HEK293T (cell line): Measurements from ENCODE around the gene PTPRG.

Experiments
- CTCF ChIA-PET: fragments of 350-600 bp; formaldehyde crosslinking; extraction: SDS; loops from one replicate; lab custom pipeline; 2021; ENCODE audit warnings: antibody characterized with exemption, inconsistent platforms; lab: Yijun Ruan, JAX
- POLR2A ChIA-PET: fragments of 350-600 bp; formaldehyde crosslinking; extraction: SDS; loops from one replicate; lab custom pipeline; 2020; ENCODE audit warnings: antibody characterized with exemption, inconsistent platforms; lab: Yijun Ruan, JAX
- DNase-seq: peaks from one replicate; pipeline ENCODE4 v3.0.0; 2012; ENCODE audit warnings: mixed read lengths; ENCODE audit errors: extremely low spot score
- ARNT ChIP-seq: fragments of 450-650 bp; IDR thresholded peaks from 2 replicates; pipeline ENCODE4 v1.6.1; 2017; ENCODE audit warnings: mild to moderate bottlenecking
- BHLHE40 ChIP-seq: fragments of 450-650 bp; IDR thresholded peaks from 2 replicates; pipeline ENCODE4 v1.6.1; 2016; ENCODE audit warnings: mild to moderate bottlenecking, moderate library complexity, borderline replicate concordance
- CTBP1 ChIP-seq: fragments of 450-650 bp; IDR thresholded peaks from 2 replicates; pipeline ENCODE4 v1.6.1; 2016; ENCODE audit warnings: borderline replicate concordance
- ELF4 ChIP-seq: fragments of 450-650 bp; IDR thresholded peaks from 2 replicates; pipeline ENCODE4 v1.6.1; 2017; ENCODE audit warnings: antibody characterized with exemption
- FOXA1 ChIP-seq: fragments of 450-650 bp; IDR thresholded peaks from 2 replicates; pipeline ENCODE4 v1.6.1; 2016; ENCODE audit warnings: mild to moderate bottlenecking
- FOXK2 ChIP-seq: fragments of 450-650 bp; IDR thresholded peaks from 2 replicates; pipeline ENCODE4 v1.6.1; 2016; ENCODE audit warnings: mild to moderate bottlenecking
- FOXM1 ChIP-seq: fragments of 450-650 bp; IDR thresholded peaks from 2 replicates; pipeline ENCODE4 v1.6.1; 2017; ENCODE audit warnings: mild to moderate bottlenecking, borderline replicate concordance
- HDGF ChIP-seq: fragments of 450-650 bp; IDR thresholded peaks from 2 replicates; pipeline ENCODE4 v1.6.1; 2017; ENCODE audit warnings: antibody characterized with exemption, borderline replicate concordance
- L3MBTL2 ChIP-seq: fragments of 450-650 bp; conservative IDR thresholded peaks from 2 replicates; pipeline ENCODE4 v1.6.1; 2016; ENCODE audit warnings: mild to moderate bottlenecking
- LEF1 ChIP-seq: fragments of 450-650 bp; IDR thresholded peaks from 2 replicates; pipeline ENCODE4 v1.6.1; 2017; ENCODE audit warnings: mild to moderate bottlenecking, borderline replicate concordance
- NFRKB ChIP-seq: fragments of 450-650 bp; IDR thresholded peaks from 2 replicates; pipeline ENCODE4 v1.6.1; 2016; ENCODE audit warnings: mild to moderate bottlenecking, moderate library complexity
- SP1 ChIP-seq: fragments of 450-650 bp; IDR thresholded peaks from 2 replicates; pipeline ENCODE4 v1.6.1; 2017
- SUZ12 ChIP-seq: fragments of 450-650 bp; IDR thresholded peaks from 2 replicates; pipeline ENCODE4 v1.6.1; 2016; ENCODE audit warnings: mild to moderate bottlenecking
- TARDBP ChIP-seq: fragments of 450-650 bp; IDR thresholded peaks from 2 replicates; pipeline ENCODE4 v1.6.1; 2016
- ZNF384 ChIP-seq: fragments of 450-650 bp; IDR thresholded peaks from 2 replicates; pipeline ENCODE4 v1.6.1; 2016
- TF ChIP-seq, protein P1 (sequence below): fragments of 450-650 bp; IDR thresholded peaks from 2 replicates; pipeline ENCODE4 v1.6.1; 2016

The PTPRG gene

DNA sequence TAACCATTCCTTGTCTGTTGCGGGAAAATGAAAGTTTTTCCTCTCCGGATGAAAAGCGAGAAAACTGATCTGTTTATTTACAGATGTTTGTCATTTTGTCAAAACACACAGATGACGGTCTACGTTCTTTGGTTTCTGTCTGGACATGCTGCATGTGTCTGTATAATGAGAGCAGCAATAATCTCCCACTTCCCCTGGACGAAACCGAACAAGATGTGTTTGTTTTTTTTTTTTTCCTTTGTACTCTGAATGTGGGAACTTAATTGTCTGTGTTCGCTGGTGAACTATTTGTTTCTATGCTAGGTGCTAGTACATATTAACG lies 33.6 kb downstream of the PTPRG start:
- TF ChIP-seq ARNT (no peak), BHLHE40 (no peak)
- ChIA-PET CTCF (no interaction called here), POLR2A (no interaction called here)
- no peak for DNase-seq

DNA sequence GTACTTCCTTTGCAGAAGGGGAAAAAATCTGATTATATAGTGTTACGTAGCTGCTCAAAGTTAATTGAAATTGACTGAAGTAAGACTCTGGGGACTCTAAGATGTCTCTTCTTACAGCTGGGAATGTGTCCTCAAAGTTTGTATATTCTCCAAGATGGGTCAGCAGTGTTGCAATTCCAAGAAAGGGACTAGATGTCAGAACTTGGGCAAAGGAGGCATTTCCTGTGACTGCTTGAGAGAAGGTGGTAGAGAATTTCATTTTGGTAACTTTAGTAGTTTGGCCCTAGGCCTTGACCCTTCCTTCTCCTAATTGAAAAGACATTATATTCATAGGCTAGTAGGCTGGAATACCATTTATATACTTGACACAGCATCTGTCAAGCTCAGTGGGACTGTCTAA lies 33.9 kb downstream of the PTPRG start:
- DNase-seq, result no peak
- ChIA-PET CTCF (no interaction called here), POLR2A (no interaction called here)
- no peak for TF ChIP-seq FOXM1

DNA sequence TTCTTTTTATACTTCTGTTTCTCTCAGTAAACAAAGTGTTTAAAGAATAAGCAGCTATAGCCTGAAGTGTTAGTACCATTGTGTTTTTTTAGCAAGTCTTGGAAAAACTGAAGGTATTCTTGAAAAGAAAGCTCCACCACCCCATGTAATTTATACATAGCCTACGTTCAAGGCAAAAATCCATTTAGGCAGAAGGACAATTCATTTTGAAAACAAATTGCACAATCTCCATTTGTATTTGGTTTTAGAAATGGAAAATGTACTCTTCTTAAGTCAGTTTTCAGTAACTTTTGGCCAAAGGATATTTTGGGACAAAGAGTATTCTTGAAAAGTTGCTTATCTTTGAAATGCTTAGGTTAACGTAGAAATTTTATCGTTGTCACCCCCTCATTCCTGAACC lies 34.5 kb downstream of the PTPRG start:
- DNase-seq, result no peak
- ChIA-PET CTCF (no interaction called here), POLR2A (no interaction called here)
- TF ChIP-seq ARNT (no peak), ELF4 (no peak), LEF1 (no peak)

DNA sequence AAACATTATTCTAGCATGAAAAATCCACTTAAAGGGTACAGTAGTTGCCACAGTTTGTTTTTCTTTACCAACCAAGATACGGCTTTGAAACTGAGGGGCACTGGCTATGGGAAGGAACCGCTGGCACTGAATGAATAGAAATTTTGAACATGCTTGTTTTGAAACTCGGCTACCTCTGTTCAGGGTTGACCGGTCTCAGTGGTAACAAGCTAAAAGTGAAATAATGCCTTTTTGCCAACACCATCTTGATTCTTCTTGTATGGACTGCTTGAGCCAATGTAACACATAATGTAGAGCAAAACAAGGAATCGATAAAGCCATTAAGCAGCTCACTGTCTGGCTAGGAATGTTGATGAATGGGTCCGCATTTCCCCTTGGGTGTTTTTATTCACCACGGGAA lies 36.5 kb downstream of the PTPRG start:
- DNase-seq, result no peak
- ChIA-PET CTCF (no interaction called here), POLR2A (no interaction called here)
- TF ChIP-seq ZNF384 (no peak), FOXM1 (no peak), SP1 (no peak)

DNA sequence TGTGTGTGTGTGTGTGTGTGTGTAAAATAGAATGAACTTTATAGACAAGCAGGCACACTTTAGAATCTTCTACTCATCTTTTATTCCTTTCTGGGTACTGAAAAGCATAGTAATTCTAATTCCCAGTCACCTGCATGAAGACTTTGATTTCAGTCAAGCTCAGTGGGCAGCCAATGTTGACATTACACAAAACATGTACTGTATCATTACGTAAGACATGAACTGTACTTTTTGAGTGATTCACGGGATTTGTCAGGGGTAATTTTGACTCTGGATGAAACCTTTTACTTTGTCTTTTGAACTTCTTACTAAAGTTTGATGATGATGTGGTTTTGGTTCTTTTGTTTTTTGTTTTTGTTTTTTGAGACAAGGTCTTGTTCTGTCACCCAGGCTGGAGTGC lies 38.8 kb downstream of the PTPRG start:
- TF ChIP-seq SUZ12, result no peak
- no peak for TF ChIP-seq BHLHE40
- TF ChIP-seq LEF1, result no peak
- no peak for TF ChIP-seq NFRKB
- TF ChIP-seq ZNF384, result no peak
- no peak for TF ChIP-seq FOXA1
- no peak for TF ChIP-seq ARNT
- no peak for TF ChIP-seq FOXK2
- TF ChIP-seq TARDBP, result no peak
- TF ChIP-seq, protein P1, sequence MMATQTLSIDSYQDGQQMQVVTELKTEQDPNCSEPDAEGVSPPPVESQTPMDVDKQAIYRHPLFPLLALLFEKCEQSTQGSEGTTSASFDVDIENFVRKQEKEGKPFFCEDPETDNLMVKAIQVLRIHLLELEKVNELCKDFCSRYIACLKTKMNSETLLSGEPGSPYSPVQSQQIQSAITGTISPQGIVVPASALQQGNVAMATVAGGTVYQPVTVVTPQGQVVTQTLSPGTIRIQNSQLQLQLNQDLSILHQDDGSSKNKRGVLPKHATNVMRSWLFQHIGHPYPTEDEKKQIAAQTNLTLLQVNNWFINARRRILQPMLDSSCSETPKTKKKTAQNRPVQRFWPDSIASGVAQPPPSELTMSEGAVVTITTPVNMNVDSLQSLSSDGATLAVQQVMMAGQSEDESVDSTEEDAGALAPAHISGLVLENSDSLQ, result no peak
- no peak for DNase-seq
- POLR2A ChIA-PET, result no interaction called here
- CTCF ChIA-PET, result no interaction called here

DNA sequence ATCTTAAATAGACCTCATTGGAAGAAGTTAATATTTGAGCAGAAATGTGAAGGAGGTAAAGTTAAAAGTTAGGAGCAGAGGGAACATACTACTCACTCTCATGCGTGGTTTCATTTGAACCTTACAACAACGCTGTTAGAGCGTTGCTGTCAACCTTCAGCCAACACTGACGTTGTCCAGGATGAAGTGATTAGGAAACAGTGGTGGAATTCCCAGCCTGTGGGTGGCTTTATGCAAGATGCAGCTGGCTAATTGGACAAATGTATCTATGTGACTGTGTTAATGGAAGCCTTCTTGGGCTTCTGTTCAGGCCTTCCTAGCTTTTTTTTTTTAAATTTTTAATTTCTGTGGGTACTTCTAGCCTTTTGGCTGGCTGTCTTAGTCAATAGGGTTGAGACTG lies 40.5 kb downstream of the PTPRG start:
- POLR2A ChIA-PET, result no interaction called here
- no peak for DNase-seq
- CTCF ChIA-PET, result interaction anchor here (0.8 kb wide), 1 partner anchor 599 kb away, joined by 3 read pairs; no protein-coding TSS in a partner anchor
- TF ChIP-seq, protein P1, result no peak
- no peak for TF ChIP-seq FOXA1
- TF ChIP-seq FOXM1, result no peak
- no peak for TF ChIP-seq HDGF
- no peak for TF ChIP-seq SUZ12
- no peak for TF ChIP-seq TARDBP
- no peak for TF ChIP-seq ARNT
- no peak for TF ChIP-seq SP1
- no peak for TF ChIP-seq LEF1
- TF ChIP-seq BHLHE40, result no peak
- TF ChIP-seq CTBP1, result no peak

DNA sequence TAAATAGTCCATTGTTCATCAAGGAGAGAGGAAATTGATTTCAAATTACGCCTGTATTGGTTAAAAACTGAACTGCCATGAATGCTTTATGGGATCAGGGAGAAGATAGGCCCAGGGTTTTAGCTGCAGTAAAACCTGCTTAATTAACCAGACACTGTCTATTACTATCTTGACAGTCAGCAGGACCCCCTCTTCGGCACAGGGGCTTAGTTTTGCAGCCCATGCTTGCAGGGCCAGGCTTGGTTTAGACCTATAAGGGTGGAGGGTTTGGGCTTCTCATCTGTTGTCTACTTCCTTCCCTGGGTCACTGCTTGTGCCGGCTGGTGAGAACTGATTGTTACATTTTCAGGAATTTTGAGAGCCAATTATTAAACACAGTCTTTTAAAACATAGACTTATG lies 41.1 kb downstream of the PTPRG start:
- TF ChIP-seq FOXM1 (no peak), ARNT (no peak), FOXK2 (no peak), CTBP1 (no peak), TARDBP (no peak), BHLHE40 (no peak), ZNF384 (no peak), SUZ12 (no peak), ELF4 (no peak), FOXA1 (no peak), SP1 (no peak), HDGF (no peak), NFRKB (no peak), L3MBTL2 (no peak), LEF1 (no peak)
- TF ChIP-seq, protein P1, result no peak
- CTCF ChIA-PET, result interaction anchor here (0.8 kb wide), 1 partner anchor 599 kb away, joined by 3 read pairs; no protein-coding TSS in a partner anchor

DNA sequence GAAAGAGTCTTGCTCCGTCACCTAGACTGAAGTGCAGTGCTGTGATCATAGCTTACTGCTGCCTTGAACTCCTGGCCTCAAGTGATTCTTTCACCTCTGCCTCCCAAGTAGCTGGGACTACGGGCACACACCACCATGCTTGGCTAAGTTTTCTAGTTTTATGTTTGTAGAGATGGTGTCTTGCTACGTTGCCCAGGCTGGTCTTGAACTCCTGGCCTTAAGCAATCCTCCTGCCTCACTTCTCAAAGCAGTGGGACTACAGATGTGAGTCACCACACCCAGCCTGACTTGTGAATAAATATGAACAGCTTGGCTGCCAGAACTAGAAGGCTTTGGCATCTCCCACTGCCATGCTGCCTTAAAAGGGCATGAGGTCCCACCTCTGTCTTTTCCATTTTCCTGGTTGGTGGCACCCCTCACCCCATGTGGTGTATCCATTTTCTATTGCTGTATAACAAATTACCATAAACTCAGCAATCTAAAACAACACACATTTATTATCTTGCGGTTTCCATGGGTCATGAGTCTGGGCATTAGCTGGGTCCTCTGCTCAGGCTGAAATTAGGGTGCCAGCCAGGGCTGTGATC lies 44.3 kb downstream of the PTPRG start:
- ChIA-PET CTCF (interaction anchor here (0.6 kb wide), 1 partner anchor 12 kb away, joined by 3 read pairs; no protein-coding TSS in a partner anchor), POLR2A (interaction anchor here (1.0 kb wide), 1 partner anchor 44 kb away, joined by 3 read pairs; the partner anchor contains the start of gene PTPRG)
- TF ChIP-seq FOXM1 (no peak), FOXA1 (no peak), BHLHE40 (no peak), FOXK2 (no peak), TARDBP (no peak), L3MBTL2 (no peak), HDGF (no peak), ARNT (no peak), CTBP1 (no peak), NFRKB (no peak), LEF1 (no peak), ZNF384 (no peak), ELF4 (no peak), SUZ12 (no peak), SP1 (no peak)
- TF ChIP-seq, protein P1, result no peak
- no peak for DNase-seq

More for the DNA sequence above, 41.1 kb downstream of the PTPRG start:
- no peak for DNase-seq
- POLR2A ChIA-PET, result no interaction called here
